Fibroblast of lung (primary cell): Measurements from ENCODE around the gene PDLIM7. TPM values are rescaled to one million over a fixed set of nuclear protein-coding genes. Genes with fewer than 3 reads are reported as not detected.
A peak's percentile ranks its signal among the peaks of the same experiment; 100 is the strongest.

Experiments
- DNase-seq, 2 donors: peaks; one replicate each; pipeline versions ENCODE4 v3.0.0 to v3.0.0-alpha.2; 2010; ENCODE audit warnings: low read depth in 2 of 2
- H2AFZ ChIP-seq: 2 replicates; pipeline ENCODE4 v1.5.1; 2012; ENCODE audit warnings: low read length, control low read depth, inconsistent platforms
- H3K27ac ChIP-seq: 2 replicates; pipeline ENCODE4 v1.5.1; 2011; ENCODE audit warnings: low read length, control low read depth; ENCODE audit not compliant: insufficient read depth
- H3K27me3 ChIP-seq: 2 replicates; pipeline ENCODE4 v1.5.1; 2011; ENCODE audit warnings: mild to moderate bottlenecking, low read length; ENCODE audit not compliant: control insufficient read depth, insufficient read depth
- H3K36me3 ChIP-seq: 2 replicates; pipeline ENCODE4 v1.5.1; 2011; ENCODE audit warnings: low read length; ENCODE audit not compliant: control insufficient read depth, insufficient read depth
- H3K4me1 ChIP-seq: 2 replicates; pipeline ENCODE4 v1.5.1; 2011; ENCODE audit warnings: low read length; ENCODE audit not compliant: control insufficient read depth, insufficient read depth; ENCODE audit errors: extremely low read depth
- H3K4me2 ChIP-seq: 2 replicates; pipeline ENCODE4 v1.5.1; 2011; ENCODE audit warnings: low read length, control low read depth; ENCODE audit not compliant: insufficient read depth; ENCODE audit errors: extremely low read depth
- H3K4me3 ChIP-seq, 4 experiments: fragments of 200-600 bp in 1 of 4; sonication (generic) in 1 of 4; replicated peaks in 1 of 4; 2 replicates each; pipeline ENCODE4 v1.5.1; 2011 to 2016; ENCODE audit warnings: low read length in 4 of 4, low read depth in 3 of 4, mild to moderate bottlenecking in 3 of 4, control low read depth in 2 of 4, inconsistent platforms in 1 of 4, mixed read lengths in 1 of 4; ENCODE audit not compliant: insufficient read depth in 1 of 4; ENCODE audit errors: control extremely low read depth in 1 of 4
- H3K79me2 ChIP-seq: 2 replicates; pipeline ENCODE4 v1.5.1; 2012; ENCODE audit warnings: mild to moderate bottlenecking, low read length, inconsistent platforms; ENCODE audit not compliant: control insufficient read depth, insufficient read depth
- H3K9ac ChIP-seq: 2 replicates; pipeline ENCODE4 v1.5.1; 2011; ENCODE audit warnings: mild to moderate bottlenecking, low read length, control low read depth; ENCODE audit not compliant: insufficient read depth
- H3K9me3 ChIP-seq: 2 replicates; pipeline ENCODE4 v1.5.1; 2012; ENCODE audit warnings: low read depth, low read length; ENCODE audit not compliant: control insufficient read depth, insufficient read depth
- H4K20me1 ChIP-seq: 2 replicates; pipeline ENCODE4 v1.5.1; 2011; ENCODE audit warnings: low read length; ENCODE audit not compliant: control insufficient read depth, insufficient read depth; ENCODE audit errors: extremely low read depth
- EZH2 ChIP-seq: IDR thresholded peaks from 2 replicates; pipeline ENCODE4 v1.5.1; 2012; ENCODE audit warnings: low read length, control low read depth, mild to moderate bottlenecking; ENCODE audit errors: missing control alignments
- polyA plus RNA-seq, 2 donors: library from polyadenylated mRNA; depleted of rRNA in 1 of 2; stranded (reverse) in 1 of 2; unstranded in 1 of 2; fragments of >200 nt; gene quantifications; 2 replicates each; pipeline ENCODE4 v1.2.1, GENCODE V29; 2011 to 2012; ENCODE audit warnings: missing spikeins in 1 of 2
- total RNA-seq: library from RNA; depleted of rRNA; stranded (reverse); fragments of >200 nt; gene quantifications from 2 replicates; pipeline ENCODE4 v1.2.1, GENCODE V29; 2014
- TF ChIP-seq, protein P1 (sequence below), 2 donors: IDR thresholded peaks in 1 of 2; conservative IDR thresholded peaks in 1 of 2; 1 replicate in 1 of 2; 2 replicates in 1 of 2; pipeline ENCODE4 v1.5.1; 2011 to 2012; ENCODE audit warnings: low read length in 2 of 2, control low read depth in 1 of 2, inconsistent platforms in 1 of 2, low read depth in 1 of 2, mild to moderate bottlenecking in 1 of 2

The PDLIM7 gene
- total and polyA plus RNA-seq, 2 donors (not counting 1 experiment from before 2014, with no cell fraction given) = 65.2 to 245 TPM

DNA sequence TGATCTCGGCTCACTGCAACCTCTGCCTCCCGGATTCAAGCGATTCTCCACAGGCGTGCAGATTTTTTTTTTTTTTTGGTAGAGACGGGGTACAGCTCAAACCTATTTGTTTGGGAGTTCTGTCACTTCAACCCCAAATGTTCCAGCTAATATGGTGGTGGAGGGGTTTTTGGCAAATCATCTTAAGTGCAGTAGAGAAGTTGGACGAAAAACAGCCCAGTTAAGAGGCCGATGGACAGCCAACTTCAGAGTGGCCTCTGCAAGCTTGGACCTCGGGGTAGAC, 51.5 kb downstream of the PDLIM7 start:
- Histone ChIP-seq H3K9ac (peak overlapping the region; percentile 61), H3K4me2 (peak overlapping the region; percentile 96), H3K79me2 (no peaks in the 10 kb centered on the region), H3K4me3 (peak overlapping the region; percentile 39 to 69 (median 49)), H3K36me3 (peaks cover 3% of the 10 kb centered on the region), H3K9me3 (no peaks in the 10 kb centered on the region), H3K27ac (no peak overlapping the region), H2AFZ (no peak overlapping the region), H3K4me1 (peaks cover 7% of the 10 kb centered on the region), H4K20me1 (no peaks in the 10 kb centered on the region), H3K27me3 (no peaks in the 10 kb centered on the region)
- no peak for TF ChIP-seq EZH2
- TF ChIP-seq, protein P1, sequence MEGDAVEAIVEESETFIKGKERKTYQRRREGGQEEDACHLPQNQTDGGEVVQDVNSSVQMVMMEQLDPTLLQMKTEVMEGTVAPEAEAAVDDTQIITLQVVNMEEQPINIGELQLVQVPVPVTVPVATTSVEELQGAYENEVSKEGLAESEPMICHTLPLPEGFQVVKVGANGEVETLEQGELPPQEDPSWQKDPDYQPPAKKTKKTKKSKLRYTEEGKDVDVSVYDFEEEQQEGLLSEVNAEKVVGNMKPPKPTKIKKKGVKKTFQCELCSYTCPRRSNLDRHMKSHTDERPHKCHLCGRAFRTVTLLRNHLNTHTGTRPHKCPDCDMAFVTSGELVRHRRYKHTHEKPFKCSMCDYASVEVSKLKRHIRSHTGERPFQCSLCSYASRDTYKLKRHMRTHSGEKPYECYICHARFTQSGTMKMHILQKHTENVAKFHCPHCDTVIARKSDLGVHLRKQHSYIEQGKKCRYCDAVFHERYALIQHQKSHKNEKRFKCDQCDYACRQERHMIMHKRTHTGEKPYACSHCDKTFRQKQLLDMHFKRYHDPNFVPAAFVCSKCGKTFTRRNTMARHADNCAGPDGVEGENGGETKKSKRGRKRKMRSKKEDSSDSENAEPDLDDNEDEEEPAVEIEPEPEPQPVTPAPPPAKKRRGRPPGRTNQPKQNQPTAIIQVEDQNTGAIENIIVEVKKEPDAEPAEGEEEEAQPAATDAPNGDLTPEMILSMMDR (conservative IDR thresholded peaks at IDR 0.05 in 1 of 2, IDR thresholded peaks at IDR 0.05 in 1 of 2; ENCODE audit: low read depth in 1 of 2, low read length in 2 of 2) = no peak
- peak in 1 of 2 donors; percentile 19 for DNase-seq

DNA sequence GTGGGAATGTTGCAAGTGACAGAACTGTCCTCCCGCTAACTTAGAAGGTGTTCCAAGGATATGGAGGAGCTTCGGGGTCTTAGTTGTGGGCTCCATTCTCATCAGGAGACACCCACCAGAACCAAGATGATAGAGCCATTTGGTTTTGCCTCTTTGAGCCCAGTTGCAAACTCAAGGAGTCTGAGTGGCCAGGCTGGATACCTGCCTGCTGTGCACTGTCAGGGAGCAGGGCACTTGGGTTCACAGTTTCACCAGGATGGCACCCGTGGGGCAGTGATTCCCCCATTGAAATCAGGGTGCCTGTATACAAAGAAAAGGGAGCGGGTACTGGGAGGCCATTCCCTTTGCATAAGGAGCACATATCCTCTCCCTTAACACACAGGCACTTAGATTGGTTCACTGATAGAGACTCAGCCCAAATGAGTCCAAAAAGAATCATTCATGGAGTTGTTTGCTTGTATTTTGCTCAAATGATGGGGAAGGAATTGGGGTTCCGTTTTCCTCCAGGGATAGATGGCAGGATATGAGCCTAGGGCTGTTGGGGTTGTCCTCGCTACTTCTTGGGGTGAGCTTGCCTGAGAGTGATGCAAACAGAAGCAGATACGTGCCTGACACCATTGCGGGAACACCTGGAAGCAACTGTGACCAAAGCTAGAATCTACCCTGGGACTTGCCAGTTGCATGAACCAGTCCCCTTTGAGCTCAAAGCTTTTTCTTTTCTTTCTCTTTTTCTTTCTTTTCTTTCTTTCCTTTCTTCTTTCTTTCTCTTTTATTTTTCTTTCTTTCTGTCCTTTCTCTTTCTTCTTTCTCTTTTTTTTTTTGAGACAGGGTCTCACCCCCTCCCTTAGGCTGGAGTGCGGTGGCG, 52.1 kb downstream of the PDLIM7 start:
- Histone ChIP-seq H3K4me2 (no peak overlapping the region), H4K20me1 (no peaks in the 10 kb centered on the region), H3K79me2 (no peaks in the 10 kb centered on the region), H3K27ac (no peak overlapping the region), H3K9ac (no peak overlapping the region), H3K27me3 (no peaks in the 10 kb centered on the region), H3K36me3 (peaks cover 5% of the 10 kb centered on the region), H3K4me1 (peaks cover 7% of the 10 kb centered on the region), H3K4me3 (no peak overlapping the region), H3K9me3 (no peaks in the 10 kb centered on the region), H2AFZ (no peak overlapping the region)
- no peak for TF ChIP-seq EZH2
- TF ChIP-seq, protein P1 (conservative IDR thresholded peaks at IDR 0.05 in 1 of 2, IDR thresholded peaks at IDR 0.05 in 1 of 2; ENCODE audit: low read depth in 1 of 2, low read length in 2 of 2) = no peak
- DNase-seq = no peak

DNA sequence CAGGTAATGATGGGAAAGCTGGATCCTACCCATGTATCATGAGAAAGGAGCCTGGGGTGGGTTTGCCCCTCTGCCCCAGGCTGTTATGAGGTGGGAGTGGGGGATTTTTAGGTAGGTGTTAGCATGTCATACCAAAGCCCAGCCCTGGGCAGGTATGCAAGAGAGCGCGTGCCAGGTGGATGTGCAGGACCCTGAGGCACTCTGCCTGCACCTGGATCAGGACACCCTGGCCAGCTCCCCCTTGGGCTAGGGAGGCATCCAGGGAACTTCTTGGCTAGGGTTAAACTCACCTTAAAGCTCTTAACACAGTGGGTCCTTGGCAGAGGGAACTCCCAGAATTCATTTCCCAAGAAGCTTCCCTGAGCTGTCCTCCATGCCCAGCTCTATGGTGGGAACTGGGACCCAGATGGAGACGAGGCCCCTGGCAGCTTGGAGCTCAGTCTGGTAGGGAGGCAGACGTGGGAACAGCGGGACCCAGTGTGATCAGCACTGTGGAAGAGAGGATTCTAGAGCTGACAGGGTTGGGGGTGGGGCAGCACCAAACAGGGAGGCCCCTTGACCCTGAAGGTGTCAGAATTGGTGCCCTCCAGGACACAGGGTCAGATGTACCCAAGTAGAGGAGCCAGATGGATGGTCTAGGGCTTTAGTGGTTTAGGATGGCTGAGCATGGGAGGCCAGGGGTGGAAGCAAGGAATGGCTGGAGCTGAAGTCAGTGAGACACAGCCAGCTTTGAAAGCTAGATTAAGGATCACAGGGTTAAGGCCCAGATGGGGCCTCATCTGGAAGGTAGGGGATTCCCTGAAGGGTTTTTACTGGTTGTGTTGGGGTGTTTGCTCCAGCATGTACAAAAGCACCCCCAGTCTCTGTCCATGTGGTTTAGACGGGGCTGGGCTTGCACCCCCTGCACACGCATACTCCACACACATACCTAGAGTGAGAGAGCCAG, 53.0 kb downstream of the PDLIM7 start:
- no peak overlapping the region for H2AFZ ChIP-seq
- no peaks in the 10 kb centered on the region for H3K79me2 ChIP-seq
- H3K9ac ChIP-seq = no peak overlapping the region
- no peak overlapping the region for H3K4me2 ChIP-seq
- TF ChIP-seq EZH2 = no peak
- H3K9me3 ChIP-seq = no peaks in the 10 kb centered on the region
- H3K27me3 ChIP-seq = no peaks in the 10 kb centered on the region
- peaks cover 7% of the 10 kb centered on the region for H3K4me1 ChIP-seq
- peaks cover 5% of the 10 kb centered on the region for H3K36me3 ChIP-seq
- H3K27ac ChIP-seq = no peak overlapping the region
- H4K20me1 ChIP-seq = no peaks in the 10 kb centered on the region
- no peak overlapping the region for H3K4me3 ChIP-seq
- DNase-seq = no peak
